ENCODE data around the gene GABRE. TPM values are rescaled to one million over a fixed set of nuclear protein-coding genes. Genes with fewer than 3 reads are reported as not detected.
"Not testable (repeated sequence)": the region's sequence is repeated elsewhere in the genome, so short reads cannot be mapped to it uniquely, and the experiment has no call there.

GABRE gene
- total and polyA plus RNA-seq, 9 donors = 2.0 to 24.7 (median 10.2) TPM

DNA sequence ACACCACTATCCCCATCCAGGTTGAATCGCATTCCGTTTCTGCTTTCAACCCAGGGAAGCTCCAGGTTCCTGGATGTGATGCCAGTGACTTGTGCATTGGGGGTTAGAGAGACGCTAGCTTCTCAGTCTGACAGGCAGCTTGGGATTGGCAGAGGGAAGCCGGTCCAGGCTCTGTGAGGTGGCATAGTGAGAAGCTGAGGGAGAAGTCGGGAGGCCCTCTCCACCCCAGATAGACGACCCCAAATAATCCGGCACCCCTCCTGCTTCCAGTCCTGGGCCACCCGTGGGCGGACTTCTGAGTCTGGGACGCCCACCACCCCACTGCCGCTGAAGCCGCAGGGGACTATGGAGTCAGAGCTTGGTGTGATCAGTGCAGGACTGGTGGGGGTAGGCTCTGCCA, 54.4 kb downstream of the GABRE start:
- intact Hi-C loops (cut with DNase I) = no loop called here
- peak in 1 of 5 donors; percentile 7 for DNase-seq
- TF ChIP-seq, protein P1, sequence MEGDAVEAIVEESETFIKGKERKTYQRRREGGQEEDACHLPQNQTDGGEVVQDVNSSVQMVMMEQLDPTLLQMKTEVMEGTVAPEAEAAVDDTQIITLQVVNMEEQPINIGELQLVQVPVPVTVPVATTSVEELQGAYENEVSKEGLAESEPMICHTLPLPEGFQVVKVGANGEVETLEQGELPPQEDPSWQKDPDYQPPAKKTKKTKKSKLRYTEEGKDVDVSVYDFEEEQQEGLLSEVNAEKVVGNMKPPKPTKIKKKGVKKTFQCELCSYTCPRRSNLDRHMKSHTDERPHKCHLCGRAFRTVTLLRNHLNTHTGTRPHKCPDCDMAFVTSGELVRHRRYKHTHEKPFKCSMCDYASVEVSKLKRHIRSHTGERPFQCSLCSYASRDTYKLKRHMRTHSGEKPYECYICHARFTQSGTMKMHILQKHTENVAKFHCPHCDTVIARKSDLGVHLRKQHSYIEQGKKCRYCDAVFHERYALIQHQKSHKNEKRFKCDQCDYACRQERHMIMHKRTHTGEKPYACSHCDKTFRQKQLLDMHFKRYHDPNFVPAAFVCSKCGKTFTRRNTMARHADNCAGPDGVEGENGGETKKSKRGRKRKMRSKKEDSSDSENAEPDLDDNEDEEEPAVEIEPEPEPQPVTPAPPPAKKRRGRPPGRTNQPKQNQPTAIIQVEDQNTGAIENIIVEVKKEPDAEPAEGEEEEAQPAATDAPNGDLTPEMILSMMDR (IDR thresholded peaks at IDR 0.05) = no peak
- TF ChIP-seq EP300 (IDR thresholded peaks at IDR 0.05) (no peak), POLR2A (IDR thresholded peaks at IDR 0.05) (no peak)
- Histone ChIP-seq H3K4me3 (no peak overlapping the region), H3K27me3 (no peaks in the 10 kb centered on the region), H3K36me3 (no peaks in the 10 kb centered on the region), H3K27ac (no peak overlapping the region), H3K4me1 (ENCODE audit: insufficient read depth) (no peaks in the 10 kb centered on the region), H3K9me3 (no peaks in the 10 kb centered on the region)
- 90 to 96% (median 92%) methylated on average over 12 of the region's 12 CpGs for WGBS, 3 donors

DNA sequence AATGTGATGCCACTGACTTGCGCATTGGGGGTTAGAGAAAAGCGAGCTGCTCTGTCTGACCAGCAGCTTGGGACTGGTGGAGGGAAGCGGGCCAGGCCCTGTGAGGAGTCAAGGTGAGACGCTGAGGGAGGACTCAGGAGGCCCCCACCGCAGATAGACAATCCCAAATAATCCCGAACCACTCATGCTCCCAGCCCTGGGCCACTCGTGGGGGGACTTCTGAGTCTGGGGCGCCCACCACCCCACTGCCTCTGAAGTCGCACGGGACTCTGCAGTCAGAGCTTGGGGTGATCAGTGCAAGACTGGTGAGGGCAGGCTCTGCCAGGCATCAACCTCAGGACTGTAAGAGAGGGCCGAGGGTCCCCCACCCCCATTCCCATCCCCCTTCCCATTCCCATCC, 54.9 kb downstream of the GABRE start:
- no peaks in the 10 kb centered on the region for H3K27me3 ChIP-seq
- no peak overlapping the region for H3K27ac ChIP-seq
- H3K9me3 ChIP-seq = no peaks in the 10 kb centered on the region
- H3K4me1 ChIP-seq (ENCODE audit: insufficient read depth) = no peaks in the 10 kb centered on the region
- H3K36me3 ChIP-seq = no peaks in the 10 kb centered on the region
- WGBS, 3 donors = 87 to 97% (median 91%) methylated on average over 11 of the region's 11 CpGs
- TF ChIP-seq, protein P1 (IDR thresholded peaks at IDR 0.05) = no peak
- TF ChIP-seq POLR2A (IDR thresholded peaks at IDR 0.05) (no peak), EP300 (IDR thresholded peaks at IDR 0.05) (no peak)
- H3K4me3 ChIP-seq = no peak overlapping the region
- intact Hi-C loops (cut with DNase I) = no loop called here
- DNase-seq = peak in 1 of 5 donors; percentile 5

DNA sequence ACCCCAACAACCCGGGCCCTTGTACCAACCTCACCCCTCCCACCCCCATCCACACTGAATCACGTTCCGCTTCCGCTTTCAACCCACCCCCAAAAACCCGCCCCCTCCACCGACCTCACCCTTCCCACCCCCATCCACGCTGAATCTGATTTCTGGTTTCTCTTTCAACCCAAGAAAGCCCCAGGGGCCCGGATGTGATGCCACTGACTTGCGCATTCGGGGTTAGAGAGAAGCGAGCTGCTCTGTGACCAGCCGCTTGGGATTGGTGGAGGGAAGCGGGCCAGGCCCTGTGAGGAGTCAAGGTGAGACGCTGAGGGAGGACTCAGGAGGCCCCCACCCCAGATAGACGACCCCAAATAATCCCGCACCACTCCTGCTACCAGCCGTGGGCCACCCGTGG, 55.7 kb downstream of the GABRE start:
- H3K27ac ChIP-seq = not testable (repeated sequence)

DNA sequence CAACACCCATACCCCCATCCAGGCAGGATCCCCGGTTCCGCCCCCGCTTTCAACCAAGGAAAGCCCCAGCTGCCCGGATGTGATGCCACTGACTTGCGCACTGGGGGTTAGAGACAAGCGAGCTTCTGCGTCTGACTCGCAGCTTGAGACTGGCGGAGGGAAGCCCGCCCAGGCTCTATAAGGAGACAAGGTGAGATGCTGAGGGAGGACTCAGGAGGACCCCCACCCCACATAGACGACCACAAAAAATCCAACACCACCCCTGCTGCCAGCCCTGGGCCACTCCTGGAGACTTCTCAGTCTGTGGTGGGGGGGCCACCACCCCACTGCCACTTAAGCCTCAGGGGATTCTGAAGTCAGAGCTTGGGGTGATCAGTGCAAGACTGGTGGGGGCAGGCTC, 61.7 kb downstream of the GABRE start, which contains the start of gene MAGEA4:
TSS of gene MAGEA4 (plus strand) at position 110 of the 400 bp plus-strand sequence. CDS start 10,776 bp downstream, outside the sequence.
- H3K36me3 ChIP-seq = no peaks in the 10 kb centered on the region
- intact Hi-C loops (cut with DNase I) = no loop called here
- WGBS, 3 donors = 90 to 94% (median 94%) methylated on average over 11 of the region's 11 CpGs
- H3K4me3 ChIP-seq = no peak within 1 kb of the TSS
- no peaks in the 10 kb centered on the region for H3K4me1 ChIP-seq (ENCODE audit: insufficient read depth)
- TF ChIP-seq, protein P1 (IDR thresholded peaks at IDR 0.05) = no peak
- TF ChIP-seq EP300 (IDR thresholded peaks at IDR 0.05) (no peak), POLR2A (IDR thresholded peaks at IDR 0.05) (no peak)
- DNase-seq = no peak
- no peak within 1 kb of the TSS for H3K27ac ChIP-seq
- no peaks in the 10 kb centered on the region for H3K9me3 ChIP-seq
- H3K27me3 ChIP-seq = no peaks in the 10 kb centered on the region

More for the DNA sequence above, 55.7 kb downstream of the GABRE start:
- H3K4me1 ChIP-seq (ENCODE audit: insufficient read depth); H3K27me3 ChIP-seq; H3K36me3 ChIP-seq; DNase-seq; H3K4me3 ChIP-seq; intact Hi-C loops (cut with DNase I); H3K9me3 ChIP-seq: not testable (repeated sequence)
- 91 to 92% (median 92%) methylated on average over 12 to 18 of the region's 18 CpGs for WGBS, 3 donors

DNA sequence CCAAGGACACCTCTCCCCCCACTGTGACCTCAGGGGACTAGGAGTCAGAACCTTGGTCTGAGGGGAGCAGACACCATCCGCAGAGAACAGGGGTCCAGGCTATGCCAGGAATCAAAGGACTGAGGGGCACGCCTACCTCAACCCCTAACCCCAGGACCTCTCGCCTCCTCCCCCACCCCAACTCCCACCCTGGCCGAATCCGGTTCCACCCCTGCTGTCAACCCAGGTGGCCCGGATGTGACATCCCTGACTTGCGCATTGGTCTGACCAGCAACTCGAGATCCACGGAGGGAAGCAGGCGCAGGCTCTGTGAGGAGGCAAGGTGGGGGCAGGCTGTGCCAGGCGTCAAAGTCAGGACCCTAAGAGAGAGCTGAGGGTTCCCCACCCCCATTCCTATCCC, 62.3 kb downstream of the GABRE start:
- Histone ChIP-seq H3K27me3 (no peaks in the 10 kb centered on the region), H3K4me3 (no peak overlapping the region), H3K4me1 (ENCODE audit: insufficient read depth) (no peaks in the 10 kb centered on the region), H3K9me3 (no peaks in the 10 kb centered on the region), H3K27ac (no peak overlapping the region), H3K36me3 (no peaks in the 10 kb centered on the region)
- 80 to 87% (median 86%) methylated on average over 11 of the region's 11 CpGs for WGBS, 3 donors
- DNase-seq = no peak
- no peak for TF ChIP-seq EP300 (IDR thresholded peaks at IDR 0.05)
- no peak for TF ChIP-seq POLR2A (IDR thresholded peaks at IDR 0.05)
- TF ChIP-seq, protein P1 (IDR thresholded peaks at IDR 0.05) = no peak
- intact Hi-C loops (cut with DNase I) = no loop called here

Measured in ovary (tissue), 9 donors.